ENCODE measurements around the gene TSKS.

DNA sequence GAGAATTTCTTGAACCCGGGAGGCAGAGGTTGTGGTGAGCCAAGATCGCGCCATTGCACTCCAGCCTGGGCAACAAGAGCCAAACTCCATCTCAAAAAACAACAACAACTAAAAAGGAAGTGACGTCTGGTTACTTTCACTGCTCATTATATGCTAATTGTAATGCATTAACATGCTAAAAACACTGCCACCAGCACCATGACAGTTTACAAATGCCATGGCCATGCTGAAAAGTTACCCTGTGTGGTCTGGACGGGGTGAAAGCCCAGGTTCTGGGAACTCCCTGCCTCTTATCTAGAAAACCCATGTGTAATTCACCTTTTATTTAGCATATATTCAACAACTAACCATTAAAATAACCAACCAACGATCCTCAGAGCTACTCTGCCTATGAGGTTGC, 44.1 kb downstream of the TSKS start:
- TF ChIP-seq, protein P1, sequence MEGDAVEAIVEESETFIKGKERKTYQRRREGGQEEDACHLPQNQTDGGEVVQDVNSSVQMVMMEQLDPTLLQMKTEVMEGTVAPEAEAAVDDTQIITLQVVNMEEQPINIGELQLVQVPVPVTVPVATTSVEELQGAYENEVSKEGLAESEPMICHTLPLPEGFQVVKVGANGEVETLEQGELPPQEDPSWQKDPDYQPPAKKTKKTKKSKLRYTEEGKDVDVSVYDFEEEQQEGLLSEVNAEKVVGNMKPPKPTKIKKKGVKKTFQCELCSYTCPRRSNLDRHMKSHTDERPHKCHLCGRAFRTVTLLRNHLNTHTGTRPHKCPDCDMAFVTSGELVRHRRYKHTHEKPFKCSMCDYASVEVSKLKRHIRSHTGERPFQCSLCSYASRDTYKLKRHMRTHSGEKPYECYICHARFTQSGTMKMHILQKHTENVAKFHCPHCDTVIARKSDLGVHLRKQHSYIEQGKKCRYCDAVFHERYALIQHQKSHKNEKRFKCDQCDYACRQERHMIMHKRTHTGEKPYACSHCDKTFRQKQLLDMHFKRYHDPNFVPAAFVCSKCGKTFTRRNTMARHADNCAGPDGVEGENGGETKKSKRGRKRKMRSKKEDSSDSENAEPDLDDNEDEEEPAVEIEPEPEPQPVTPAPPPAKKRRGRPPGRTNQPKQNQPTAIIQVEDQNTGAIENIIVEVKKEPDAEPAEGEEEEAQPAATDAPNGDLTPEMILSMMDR (tag by site-specific recombination; IDR thresholded peaks at IDR 0.05), result no peak
- TF ChIP-seq, protein P2, sequence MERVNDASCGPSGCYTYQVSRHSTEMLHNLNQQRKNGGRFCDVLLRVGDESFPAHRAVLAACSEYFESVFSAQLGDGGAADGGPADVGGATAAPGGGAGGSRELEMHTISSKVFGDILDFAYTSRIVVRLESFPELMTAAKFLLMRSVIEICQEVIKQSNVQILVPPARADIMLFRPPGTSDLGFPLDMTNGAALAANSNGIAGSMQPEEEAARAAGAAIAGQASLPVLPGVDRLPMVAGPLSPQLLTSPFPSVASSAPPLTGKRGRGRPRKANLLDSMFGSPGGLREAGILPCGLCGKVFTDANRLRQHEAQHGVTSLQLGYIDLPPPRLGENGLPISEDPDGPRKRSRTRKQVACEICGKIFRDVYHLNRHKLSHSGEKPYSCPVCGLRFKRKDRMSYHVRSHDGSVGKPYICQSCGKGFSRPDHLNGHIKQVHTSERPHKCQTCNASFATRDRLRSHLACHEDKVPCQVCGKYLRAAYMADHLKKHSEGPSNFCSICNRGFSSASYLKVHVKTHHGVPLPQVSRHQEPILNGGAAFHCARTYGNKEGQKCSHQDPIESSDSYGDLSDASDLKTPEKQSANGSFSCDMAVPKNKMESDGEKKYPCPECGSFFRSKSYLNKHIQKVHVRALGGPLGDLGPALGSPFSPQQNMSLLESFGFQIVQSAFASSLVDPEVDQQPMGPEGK (tag by site-specific recombination; IDR thresholded peaks at IDR 0.05), result no peak
- no peak for TF ChIP-seq SP3 (tag by site-specific recombination; IDR thresholded peaks at IDR 0.05)
- TF ChIP-seq, protein P3, sequence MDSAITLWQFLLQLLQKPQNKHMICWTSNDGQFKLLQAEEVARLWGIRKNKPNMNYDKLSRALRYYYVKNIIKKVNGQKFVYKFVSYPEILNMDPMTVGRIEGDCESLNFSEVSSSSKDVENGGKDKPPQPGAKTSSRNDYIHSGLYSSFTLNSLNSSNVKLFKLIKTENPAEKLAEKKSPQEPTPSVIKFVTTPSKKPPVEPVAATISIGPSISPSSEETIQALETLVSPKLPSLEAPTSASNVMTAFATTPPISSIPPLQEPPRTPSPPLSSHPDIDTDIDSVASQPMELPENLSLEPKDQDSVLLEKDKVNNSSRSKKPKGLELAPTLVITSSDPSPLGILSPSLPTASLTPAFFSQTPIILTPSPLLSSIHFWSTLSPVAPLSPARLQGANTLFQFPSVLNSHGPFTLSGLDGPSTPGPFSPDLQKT (IDR thresholded peaks at IDR 0.05; ENCODE audit: borderline replicate concordance, low read depth, low read length), result no peak
- TF ChIP-seq RBAK (tag by site-specific recombination; IDR thresholded peaks at IDR 0.05), result no peak
- TF ChIP-seq, protein P4, sequence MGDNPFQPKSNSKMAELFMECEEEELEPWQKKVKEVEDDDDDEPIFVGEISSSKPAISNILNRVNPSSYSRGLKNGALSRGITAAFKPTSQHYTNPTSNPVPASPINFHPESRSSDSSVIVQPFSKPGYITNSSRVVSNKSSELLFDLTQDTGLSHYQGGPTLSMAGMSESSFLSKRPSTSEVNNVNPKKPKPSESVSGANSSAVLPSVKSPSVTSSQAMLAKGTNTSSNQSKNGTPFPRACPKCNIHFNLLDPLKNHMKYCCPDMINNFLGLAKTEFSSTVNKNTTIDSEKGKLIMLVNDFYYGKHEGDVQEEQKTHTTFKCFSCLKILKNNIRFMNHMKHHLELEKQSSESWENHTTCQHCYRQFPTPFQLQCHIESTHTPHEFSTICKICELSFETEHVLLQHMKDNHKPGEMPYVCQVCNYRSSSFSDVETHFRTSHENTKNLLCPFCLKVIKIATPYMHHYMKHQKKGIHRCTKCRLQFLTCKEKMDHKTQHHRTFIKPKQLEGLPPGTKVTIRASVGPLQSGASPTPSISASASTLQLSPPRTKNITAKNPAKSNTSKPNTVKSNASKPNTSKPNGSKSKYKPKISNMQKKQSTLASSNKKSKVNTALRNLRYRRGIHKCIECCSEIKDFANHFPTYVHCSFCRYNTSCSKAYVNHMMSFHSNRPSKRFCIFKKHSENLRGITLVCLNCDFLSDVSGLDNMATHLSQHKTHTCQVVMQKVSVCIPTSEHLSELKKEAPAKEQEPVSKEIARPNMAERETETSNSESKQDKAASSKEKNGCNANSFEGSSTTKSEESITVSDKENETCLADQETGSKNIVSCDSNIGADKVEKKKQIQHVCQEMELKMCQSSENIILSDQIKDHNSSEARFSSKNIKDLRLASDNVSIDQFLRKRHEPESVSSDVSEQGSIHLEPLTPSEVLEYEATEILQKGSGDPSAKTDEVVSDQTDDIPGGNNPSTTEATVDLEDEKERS (tag by site-specific recombination; IDR thresholded peaks at IDR 0.05), result no peak
- TF ChIP-seq ZNF561 (tag by site-specific recombination; IDR thresholded peaks at IDR 0.05; ENCODE audit: borderline replicate concordance), result no peak
- TF ChIP-seq ZNF121 (tag by site-specific recombination; IDR thresholded peaks at IDR 0.05), result no peak
- TF ChIP-seq, protein P5, sequence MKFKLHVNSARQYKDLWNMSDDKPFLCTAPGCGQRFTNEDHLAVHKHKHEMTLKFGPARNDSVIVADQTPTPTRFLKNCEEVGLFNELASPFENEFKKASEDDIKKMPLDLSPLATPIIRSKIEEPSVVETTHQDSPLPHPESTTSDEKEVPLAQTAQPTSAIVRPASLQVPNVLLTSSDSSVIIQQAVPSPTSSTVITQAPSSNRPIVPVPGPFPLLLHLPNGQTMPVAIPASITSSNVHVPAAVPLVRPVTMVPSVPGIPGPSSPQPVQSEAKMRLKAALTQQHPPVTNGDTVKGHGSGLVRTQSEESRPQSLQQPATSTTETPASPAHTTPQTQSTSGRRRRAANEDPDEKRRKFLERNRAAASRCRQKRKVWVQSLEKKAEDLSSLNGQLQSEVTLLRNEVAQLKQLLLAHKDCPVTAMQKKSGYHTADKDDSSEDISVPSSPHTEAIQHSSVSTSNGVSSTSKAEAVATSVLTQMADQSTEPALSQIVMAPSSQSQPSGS (tag by site-specific recombination; IDR thresholded peaks at IDR 0.05; ENCODE audit: low read depth), result no peak
- TF ChIP-seq ZNF274 (IDR thresholded peaks at IDR 0.05; ENCODE audit: low read length), result no peak
- TF ChIP-seq ZNF274 (tag by site-specific recombination; IDR thresholded peaks at IDR 0.05; ENCODE audit: borderline replicate concordance), result no peak
- no peak for TF ChIP-seq YY1 (tag by site-specific recombination; IDR thresholded peaks at IDR 0.05)
